Esophagus squamous epithelium (tissue), 4 donors: ENCODE measurements around the gene LRRC3C.

Source experiments
- CTCF ChIP-seq, 6 experiments: fragments of 450-650 bp in 4 of 6; fragments of 200-600 bp in 2 of 6; sonication (generic) in 2 of 6; IDR thresholded peaks; one replicate each; pipeline ENCODE4 v1.5.1; 2016 to 2019; ENCODE audit warnings: antibody characterized with exemption in 6 of 6, mild to moderate bottlenecking in 4 of 6, moderate library complexity in 4 of 6
- POLR2A ChIP-seq, 4 donors: fragments of 450-650 bp; IDR thresholded peaks; one replicate each; pipeline ENCODE4 v1.6.1; 2017; ENCODE audit warnings: antibody characterized with exemption in 4 of 4, mild to moderate bottlenecking in 4 of 4, moderate library complexity in 3 of 4

- no peak for TF ChIP-seq CTCF (IDR thresholded peaks at IDR 0.05)
- no peak for TF ChIP-seq POLR2A (IDR thresholded peaks at IDR 0.05)
These were observed 32.7 kb upstream of the LRRC3C start for GRCh38 chr17:39894681-39895376.
